Stromal cell of bone marrow (primary cell): ENCODE data around the gene IL13RA1.
"Not testable (repeated sequence)": the region's sequence is repeated elsewhere in the genome, so short reads cannot be mapped to it uniquely, and the experiment has no call there.

Experiments used
- DNase-seq: peaks from one replicate; pipeline ENCODE4 v3.0.0-alpha.2; 2012; ENCODE audit warnings: low read depth

Gene IL13RA1

DNA sequence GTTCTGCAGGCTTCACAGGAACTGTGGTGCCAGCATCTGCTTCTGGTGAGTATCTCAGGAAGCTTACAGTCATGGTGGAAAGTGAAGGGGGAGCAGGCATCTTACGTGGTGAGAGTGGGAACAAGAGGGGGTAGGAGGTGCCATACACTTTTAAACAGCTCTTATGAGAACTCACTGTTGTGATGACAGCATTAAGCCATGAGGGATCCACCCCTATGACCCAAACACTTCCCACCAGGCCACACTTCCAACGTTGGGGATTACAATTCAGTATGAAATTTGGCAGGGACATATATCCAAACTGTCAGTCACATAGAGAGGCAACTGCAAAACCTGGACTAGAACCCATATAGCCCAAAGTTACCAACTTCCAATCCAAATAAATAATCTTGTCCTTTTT is 53.1 kb downstream of the IL13RA1 start:
- DNase-seq = no peak

DNA sequence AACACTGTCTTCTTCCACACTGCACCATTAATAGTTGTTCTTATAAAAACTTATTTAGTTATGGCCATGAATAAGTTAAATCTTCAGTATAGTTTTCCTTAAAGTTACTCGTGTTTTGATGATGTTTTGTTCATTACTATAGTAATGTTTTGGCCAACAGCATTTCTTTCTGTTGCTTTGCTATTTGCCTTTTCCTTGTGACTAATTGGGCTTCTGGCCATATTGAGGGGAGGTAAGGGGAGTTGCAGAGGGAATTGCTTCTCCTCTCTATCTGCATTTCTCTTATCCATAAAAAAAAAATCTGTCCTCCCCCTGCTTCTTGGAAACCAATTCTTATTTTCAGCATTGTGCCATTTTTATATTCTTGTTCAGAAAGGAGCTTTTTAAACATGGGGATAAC is 53.5 kb downstream of the IL13RA1 start:
- peak; percentile 25 for DNase-seq

DNA sequence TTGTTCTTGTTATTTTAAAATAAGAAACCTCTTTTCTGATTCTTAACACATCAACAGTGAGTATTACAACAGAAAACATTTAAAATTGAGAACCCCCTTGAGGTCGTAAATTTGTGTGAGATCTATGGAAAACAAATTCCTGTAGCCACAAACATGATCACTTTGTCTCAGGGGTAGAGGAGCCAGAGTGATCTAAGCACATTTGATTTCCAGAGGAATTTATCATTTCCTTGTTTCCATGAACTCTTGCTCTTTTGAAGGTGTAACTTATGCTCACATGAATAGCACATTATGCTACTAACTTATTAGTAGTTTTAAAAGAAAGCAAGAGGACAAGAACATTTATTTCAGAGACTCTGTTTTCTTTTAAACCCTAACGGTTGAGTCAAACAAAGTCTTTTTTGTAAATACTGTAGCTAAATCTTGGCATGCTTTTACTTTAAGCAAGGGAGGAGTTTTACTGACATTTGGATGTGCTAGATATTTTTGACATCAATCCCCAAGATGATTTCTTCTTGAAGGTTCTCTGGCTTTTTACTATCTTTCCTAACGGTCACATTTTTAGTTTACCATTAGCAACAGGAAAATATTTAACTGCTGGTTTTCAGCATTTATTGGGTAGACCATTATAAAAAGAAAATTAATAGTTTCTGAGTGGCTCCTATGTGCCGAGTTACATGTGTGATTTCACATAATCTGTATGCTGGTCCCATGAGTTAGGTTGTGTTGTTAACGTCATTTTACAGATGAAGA is 68.3 kb downstream of the IL13RA1 start:
- DNase-seq = no peak

DNA sequence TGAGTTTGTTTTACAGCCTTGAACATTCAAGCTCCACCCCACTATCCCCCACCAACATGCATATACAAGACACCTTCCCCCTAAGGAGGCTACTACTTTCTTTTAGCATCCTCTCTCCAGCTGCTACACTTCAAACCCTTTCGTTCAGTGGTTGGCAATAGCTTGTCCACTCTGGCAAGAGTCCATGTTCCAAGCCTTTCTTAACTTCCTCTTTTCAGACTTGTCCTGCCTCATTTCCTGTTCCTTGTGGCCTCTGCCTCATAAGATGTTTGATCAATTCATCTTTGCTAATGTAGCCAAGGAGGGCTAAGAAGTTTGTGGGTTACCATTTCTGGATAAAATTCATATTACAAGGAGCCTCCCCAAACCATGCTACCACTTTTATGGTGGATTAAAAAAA is 75.5 kb downstream of the IL13RA1 start:
- DNase-seq = no peak

DNA sequence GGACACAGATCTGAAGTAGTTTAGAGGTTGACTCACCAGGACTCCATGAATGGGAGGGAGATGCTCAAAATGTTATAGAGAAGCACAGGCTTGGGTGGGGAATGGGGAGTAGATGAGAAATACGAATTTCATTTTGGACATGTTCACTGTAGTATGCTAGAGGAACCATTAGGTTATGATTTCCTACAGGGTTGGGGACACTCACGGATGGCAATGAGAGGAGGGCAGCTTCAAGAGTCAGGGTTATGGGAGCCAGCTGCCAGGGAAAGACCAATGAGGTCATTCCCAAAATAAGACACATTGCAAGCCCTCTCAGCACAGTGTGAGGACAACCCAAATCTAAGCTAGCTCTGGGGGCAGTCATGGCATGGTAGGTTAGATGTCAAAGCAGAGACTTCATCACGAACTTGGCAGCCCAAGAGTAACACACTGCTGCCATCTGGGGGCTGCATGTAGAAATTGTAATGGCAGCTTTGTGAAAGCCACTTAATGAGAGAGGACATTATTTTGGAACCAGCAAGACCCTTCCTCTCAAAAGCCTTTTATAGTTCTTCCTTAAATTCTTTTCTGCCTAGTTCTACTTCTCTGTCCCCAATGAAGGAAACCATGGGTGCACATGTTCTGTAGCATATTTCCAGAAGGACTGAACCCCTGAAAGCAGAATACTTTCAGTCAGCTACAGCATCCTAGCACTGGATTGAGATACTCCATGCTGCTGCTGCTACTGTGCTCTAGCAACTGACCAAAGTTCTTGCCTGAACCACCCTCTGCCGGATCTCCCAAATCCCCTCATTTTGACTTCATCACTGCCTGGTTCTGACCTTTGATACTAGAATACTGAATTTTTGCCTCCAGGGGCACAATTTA is 80.0 kb downstream of the IL13RA1 start:
- peak; percentile 21 for DNase-seq

DNA sequence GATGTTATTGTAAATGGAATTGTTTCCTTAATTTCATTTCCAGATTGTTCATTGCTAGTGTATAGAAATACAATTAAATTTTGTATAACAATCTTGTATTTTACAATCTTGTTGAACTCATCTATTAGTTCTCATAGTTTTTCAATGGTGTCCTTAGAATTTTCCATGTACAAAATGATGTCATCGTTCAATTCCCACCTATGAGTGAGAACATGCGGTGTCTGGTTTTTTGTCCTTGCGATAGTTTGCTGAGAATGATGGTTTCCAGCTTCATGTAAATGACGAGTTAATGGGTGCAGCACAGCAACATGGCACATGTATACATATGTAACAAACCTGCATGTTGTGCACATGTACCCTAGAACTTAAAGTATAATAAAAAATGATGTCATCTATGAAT is 89.9 kb downstream of the IL13RA1 start:
- DNase-seq = not testable (repeated sequence)

DNA sequence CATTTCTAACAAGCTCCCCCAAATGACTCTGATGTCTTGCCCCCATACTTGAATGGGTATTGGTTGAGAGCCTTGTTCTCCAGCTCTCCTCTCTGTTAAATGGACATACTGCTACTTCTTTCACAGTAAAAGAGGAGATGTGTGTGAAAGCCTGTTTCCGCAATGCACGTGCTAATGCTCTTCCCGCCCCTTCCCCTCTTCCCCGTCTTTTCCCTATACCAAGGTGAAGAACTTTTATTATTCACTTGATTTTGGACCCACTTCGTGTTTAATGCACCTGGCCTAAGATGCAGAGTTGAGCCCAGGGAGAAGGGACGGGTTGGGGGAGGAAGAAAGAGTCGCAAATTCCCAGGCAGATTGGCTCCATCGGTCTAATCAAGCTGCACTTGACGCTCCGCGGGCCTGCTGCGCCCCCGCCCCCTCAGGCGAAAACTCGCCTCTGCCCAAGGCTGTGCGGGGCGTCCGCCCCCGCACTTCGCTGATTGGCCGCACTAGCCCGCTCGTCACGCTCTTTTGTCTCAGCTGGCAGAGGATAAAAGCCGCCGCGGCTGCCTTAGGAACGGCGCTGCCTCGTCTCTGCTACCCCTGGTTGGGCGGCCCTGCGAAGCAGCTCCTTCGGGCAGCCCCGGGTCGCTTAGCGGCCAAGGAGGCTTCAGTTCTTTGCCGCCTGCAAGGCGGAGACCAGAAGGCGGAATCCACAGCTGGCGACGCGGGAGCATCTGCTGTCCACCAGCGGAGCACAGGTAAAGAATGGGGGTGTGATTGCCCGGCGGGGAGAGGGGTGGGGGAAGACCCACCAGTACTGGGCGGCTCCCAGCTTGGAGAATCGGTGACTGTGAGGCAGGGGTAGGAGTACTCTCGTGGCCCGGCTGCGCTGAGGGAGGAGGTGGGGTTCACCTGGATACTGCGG is 96.1 kb downstream of the IL13RA1 start, which contains the start of gene ZCCHC12:
TSS of gene ZCCHC12 (plus strand) at position 562 of the 910 bp plus-strand sequence. CDS start 1,421 bp downstream, outside the sequence.
- no peak for DNase-seq

DNA sequence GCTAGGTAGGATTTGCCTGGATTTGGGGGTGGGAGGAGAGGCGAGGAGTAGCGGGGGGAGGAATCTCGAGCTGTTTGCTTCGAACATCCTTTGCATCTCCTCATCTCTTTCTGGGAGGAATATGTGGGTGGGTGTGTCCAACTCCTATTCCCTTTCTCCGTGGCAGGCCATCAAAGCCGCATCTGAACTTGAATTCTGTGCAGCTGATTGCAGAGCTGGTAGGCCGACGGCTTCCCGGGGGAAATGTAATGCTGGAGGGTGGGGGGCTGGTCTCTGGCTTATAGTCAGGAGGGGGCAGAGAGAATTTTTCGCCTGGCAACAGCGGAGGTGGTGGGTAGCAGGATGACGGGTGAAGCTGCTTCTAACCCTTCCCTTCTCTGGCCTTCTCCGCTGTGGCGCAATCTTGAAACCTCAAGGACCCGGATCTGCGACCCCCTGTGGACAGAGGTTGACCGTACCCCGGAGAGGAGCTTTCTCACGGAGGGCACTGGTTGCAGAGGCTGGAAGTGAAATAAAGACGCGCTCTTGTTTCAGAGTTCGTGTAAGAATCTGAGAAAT is 96.8 kb downstream of the IL13RA1 start:
- no peak for DNase-seq

DNA sequence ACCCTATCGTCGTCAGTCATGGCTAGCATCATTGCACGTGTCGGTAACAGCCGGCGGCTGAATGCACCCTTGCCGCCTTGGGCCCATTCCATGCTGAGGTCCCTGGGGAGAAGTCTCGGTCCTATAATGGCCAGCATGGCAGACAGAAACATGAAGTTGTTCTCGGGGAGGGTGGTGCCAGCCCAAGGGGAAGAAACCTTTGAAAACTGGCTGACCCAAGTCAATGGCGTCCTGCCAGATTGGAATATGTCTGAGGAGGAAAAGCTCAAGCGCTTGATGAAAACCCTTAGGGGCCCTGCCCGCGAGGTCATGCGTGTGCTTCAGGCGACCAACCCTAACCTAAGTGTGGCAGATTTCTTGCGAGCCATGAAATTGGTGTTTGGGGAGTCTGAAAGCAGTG is 97.8 kb downstream of the IL13RA1 start:
- no peak for DNase-seq

DNA sequence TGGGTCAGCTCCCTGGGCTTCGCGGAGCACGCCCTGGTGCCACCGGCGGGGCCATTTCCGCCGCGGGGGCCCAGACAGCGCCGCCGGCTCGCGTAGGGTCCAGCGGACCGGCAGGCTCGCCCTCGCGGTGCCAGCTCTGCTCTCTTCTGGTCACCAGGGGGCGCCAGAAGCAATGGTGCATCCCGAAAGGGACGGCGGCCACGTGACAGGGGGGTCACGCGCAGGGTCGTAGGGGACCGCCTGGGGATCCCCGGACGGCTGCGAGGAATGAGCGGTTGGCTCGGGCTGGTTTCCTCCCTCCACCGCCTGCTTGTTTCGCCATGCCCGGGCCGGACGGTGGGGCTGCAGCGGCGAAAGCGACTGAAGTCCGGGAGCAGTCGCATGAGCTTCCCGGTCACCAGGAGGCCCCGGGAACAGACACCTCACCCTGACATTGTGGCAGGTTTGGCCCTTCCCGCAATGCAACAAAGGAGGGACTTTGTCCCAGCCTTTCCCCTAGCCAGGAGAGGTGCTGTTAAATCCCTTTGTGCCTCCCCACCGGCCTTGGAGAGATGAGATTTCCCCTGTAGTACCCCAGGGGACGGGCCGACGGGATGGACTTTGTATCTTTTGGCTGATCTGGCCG is 112.0 kb downstream of the IL13RA1 start:
- peak; percentile 25 for DNase-seq
